NCI-H510A (cell line): ENCODE results near the gene STAG3.
A peak's percentile ranks its signal among the peaks of the same experiment; 100 is the strongest.
"Not testable (repeated sequence)": the region's sequence is repeated elsewhere in the genome, so short reads cannot be mapped to it uniquely, and the experiment has no call there.

Experiments used
- DNase-seq: peaks from one replicate; lab custom pipeline; 2025; lab: John Stamatoyannopoulos, UW

STAG3 gene

GRCh38 chr7:100177045-100178001 is at the start of gene STAG3, which contains the start of gene GPC2:
Gene STAG3, plus strand, starts transcription at chr7:100177918. Its CDS starts 2,639 bp downstream, at chr7:100180557.
Gene GPC2, minus strand, starts transcription at chr7:100177381. Its CDS starts 182 bp downstream, at chr7:100177199.
- DNase-seq = peak; percentile 82

- no peak for DNase-seq
These were observed 49.1 kb upstream of the STAG3 start for GRCh38 chr7:100128637-100128963.

- DNase-seq = not testable (repeated sequence)
These were observed 47.5 kb upstream of the STAG3 start for GRCh38 chr7:100130220-100130607.

DNA sequence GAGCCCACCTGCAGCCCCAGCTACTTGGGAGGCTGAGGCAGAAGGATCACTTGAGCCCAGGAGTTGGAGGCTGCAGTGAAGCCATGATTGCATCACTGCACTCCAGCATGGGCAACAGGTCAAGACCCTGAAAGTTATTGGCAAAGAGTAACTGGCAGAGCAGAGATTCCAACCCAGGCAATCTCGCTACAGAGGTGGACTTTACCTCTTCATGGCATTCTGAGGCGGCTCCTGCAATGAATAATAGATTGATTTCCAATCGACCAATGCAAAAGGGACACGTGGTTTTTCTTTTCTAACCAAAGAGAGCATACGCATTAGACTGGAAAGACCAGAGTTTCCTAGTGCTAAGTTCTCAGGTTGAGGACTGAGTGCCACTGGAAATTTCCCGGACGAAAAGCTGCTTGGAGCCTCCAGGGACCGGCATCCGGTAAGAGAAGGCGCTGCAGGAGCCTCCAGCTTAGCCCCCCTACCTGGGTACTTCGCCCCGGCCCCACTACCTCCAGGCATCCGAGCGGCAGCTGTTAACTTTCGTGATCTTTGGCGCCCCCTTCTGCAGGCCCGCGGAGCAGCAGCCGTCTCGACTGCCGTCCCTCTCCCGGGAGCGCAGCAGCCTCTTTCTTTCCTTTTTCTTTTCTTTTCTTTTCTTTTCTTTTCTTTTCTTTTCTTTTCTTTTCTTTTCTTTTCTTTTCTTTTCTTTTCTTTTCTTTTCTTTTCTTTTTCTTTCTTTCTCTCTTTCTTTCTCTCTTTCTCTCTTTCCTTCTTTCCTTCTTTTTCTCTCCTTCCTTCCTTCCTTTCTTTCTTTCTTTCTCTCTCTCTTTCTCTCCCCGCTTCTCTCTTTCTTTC is 46.9 kb upstream of the STAG3 start:
- peak; percentile 24 for DNase-seq

GRCh38 chr7:100132126-100132525 is 45.6 kb upstream of the STAG3 start:
- no peak for DNase-seq

DNA sequence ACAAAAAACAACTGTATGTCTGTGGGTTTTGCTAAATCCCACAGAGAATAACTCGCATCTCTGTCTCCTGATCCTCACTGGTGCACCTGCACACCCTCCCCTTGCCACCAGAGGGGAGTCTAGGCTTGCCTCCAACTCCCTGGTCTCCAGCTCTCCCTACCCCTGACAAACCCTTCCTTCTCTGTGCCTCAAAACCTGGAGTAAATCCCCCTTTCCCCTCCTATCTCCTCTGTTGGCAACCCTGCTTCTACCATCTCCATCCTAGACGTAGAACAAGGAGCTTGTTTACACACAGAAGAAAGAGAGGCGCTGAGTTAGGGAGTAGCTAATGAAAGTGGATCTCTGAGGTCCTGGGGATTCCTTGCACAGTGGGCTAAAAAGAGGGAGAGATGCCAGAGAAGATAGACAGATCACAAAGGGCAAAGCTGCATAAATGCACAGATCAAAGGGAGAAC is 45.0 kb upstream of the STAG3 start:
- DNase-seq = no peak

GRCh38 chr7:100137851-100138760 is 39.6 kb upstream of the STAG3 start:
- no peak for DNase-seq

DNA sequence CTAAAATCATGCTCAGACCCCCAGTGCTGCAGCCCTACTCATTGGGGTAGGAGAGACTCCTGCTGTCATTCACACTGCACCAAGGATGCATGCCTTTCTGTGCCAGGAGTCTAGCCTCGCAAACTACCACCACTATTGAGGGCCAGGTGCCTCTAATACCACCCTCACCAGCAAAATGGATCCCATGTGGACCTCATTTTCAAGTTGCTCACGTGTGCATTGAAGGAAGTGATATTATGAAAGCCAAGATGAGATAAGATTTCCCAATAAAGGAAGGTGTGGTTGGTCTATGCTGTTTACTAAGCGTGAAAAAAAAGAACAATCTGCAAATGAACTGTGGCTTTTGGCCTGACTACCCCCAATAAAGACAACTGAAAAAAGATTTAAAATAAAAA is 36.2 kb upstream of the STAG3 start:
- DNase-seq = no peak

DNA sequence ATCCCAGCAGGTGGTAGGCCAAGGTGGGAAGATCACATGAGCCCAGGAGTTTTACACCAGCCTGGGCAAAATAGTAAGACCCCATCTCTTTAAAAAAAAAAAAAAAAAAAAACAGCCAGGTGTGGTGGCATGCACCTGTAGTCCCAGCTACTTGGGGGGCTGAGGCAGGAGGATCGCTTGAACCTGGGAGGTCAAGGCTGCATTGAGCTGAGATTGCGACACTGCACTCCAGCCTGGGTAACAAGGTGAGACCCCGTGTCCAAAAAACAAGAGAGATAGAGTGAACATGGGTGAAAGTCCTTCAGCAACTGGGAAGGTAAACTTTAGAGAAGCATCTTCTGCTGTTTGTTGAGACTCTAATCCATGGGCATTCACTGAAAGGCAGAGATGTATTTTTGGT is 35.3 kb upstream of the STAG3 start:
- no peak for DNase-seq

GRCh38 chr7:100146350-100146749 is 31.4 kb upstream of the STAG3 start:
- DNase-seq = not testable (repeated sequence)

- no peak for DNase-seq
These were observed 30.4 kb upstream of the STAG3 start for GRCh38 chr7:100147278-100147677.

DNA sequence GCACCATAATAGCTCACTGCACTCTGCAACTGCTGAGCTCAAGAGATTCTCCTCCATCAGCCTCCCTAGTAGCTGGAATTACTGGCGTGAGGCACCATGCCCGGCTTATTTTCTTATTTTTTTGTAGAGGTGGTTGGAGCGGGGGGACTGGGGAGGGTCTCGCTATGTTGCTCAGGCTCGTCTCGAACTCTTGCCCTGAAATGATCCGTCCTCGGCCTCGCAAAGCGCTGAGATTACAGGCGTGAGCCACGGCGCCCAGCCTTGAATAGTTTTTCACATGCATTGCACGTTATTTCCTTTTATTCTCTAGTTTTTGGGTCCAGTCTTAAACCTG is 29.5 kb upstream of the STAG3 start:
- no peak for DNase-seq

GRCh38 chr7:100148559-100149328 is 29.0 kb upstream of the STAG3 start, which contains the start of gene LAMTOR4:
Gene LAMTOR4, plus strand, starts transcription at chr7:100148918. Its CDS starts 55 bp downstream, at chr7:100148973.
- DNase-seq = peak; percentile 95

DNA sequence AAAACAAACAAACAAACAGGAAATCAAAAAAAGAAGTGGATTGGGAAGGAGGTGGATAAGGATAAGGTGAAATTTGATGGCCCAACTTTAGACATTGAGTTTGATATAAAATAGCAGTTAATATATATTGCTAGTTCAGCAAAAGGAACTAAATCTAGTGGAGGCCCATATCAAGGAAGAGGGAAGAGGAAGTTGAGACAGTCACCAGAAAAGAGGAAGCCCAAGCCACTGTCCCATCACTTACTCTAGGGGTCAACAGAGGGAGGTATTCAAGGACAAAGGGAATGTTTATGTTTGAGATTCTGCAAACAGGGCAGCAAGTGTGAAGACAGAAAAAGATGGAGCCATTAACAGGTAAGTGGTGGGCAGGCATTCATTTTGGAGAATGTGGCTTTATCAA is 25.3 kb upstream of the STAG3 start:
- no peak for DNase-seq

DNA sequence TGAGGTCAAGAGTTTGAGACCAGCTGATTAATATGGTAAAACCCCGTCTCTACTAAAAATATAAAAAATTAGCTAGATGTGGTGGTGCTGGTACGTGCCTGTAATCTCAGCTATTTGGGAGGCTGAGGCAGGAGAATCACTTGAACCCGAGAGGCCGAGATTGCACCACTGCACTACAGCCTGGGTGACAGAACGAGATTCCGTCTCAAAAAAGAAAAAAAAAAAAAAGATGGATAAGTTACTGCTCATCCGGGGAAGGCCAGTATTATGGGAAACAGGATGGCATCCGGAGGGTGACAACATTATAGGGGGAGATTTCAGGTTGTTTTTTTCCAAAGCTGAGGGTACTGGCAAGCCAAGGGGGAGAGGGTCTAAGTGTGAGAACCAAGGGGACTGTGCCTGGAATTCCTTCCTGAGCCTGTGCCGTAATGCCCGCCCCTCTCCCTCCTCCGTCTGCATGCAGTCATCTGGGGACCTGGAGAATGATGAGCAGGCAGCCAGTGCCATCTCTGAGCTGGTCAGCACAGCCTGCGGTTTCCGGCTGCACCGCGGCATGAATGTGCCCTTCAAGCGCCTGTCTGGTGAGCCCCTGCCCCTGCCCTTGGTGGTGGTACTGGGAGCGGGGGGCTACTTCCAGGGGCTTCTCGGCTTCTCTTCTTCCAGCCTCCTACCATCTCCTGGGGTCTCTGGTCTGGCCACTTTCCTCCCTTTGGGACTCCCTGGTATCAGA is 24.6 kb upstream of the STAG3 start:
- DNase-seq = no peak

- DNase-seq = no peak
These were observed 23.8 kb upstream of the STAG3 start for GRCh38 chr7:100153708-100154535.

DNA sequence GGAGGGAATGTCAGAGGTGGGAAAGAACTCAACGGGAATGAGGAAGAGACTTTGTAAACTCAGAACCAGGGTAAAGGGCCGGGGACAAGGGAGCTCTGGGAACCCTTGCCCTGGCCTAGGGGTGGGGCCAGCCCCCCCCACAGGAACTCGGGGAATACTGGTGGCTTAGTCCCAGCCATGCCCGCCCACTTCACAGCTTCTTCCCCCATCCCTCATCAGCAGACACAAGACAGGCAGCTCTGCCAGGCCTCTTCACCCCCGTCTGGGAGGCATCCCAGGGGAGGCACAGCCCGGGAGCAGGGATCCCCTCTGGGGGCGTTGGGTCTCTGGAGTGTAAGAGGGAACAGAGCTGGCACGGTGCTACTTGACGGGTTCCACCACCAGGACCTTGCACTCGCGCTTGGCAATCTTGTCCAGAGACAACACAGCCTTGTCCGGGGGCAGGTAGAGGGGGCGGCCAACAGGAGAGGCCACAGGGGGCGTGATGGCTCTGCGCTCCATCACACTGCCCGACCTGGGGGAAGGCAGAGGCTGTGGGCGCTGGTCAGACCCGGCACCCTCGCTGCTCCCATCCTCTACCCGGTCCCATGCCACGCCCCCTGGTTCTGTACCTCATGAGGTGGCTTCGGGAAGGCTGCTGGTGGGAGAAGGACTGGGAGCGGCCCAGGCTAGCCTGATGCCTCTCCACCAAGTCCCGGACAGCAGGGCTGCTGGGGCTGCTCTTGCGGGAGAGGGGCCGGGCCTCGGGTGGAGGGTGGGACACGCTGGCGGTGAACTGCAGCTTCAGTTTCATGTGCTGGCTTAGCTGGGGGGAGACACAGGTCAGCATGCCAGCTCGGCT is 22.8 kb upstream of the STAG3 start:
- no peak for DNase-seq

GRCh38 chr7:100155553-100156317 is 22.0 kb upstream of the STAG3 start:
- DNase-seq = no peak
